ENCODE results near the gene CRB3. TPM values are rescaled to one million over a fixed set of nuclear protein-coding genes. Genes with fewer than 3 reads are reported as not detected.

CRB3 gene
- total RNA-seq, 3 donors from 2014 or later = 0.48 to 30.7 (median 24.6) TPM

DNA sequence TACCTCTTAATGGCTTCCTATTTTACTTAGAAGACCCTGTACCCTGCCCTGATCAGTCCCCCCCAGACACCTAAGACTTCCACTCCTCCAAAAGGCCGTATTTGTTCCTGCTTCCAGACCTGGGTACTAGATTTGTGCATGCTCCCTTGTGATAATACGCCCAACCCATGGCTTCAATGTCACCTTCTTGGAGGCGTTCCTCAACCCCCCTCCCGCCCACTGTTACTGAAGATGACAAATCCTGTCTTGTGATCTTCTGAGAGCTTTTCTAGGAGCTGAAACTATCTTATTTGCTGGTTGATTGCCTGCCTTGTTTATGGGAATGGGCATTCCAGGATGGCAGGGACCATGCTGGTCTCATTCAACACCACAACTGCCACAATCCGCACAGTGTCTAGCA is 13.9 kb upstream of the CRB3 start:
- no peak for DNase-seq (ENCODE audit: low spot score in 2 of 2)
- Histone ChIP-seq H3K4me1 (no peaks in the 10 kb centered on the region), H3K27ac (no peak overlapping the region), H3K27me3 (no peaks in the 10 kb centered on the region), H3K9me3 (peaks cover 10 to 12% of the 10 kb centered on the region in 2 donors), H3K36me3 (peaks cover 12% of the 10 kb centered on the region), H3K4me3 (no peak overlapping the region)
- TF ChIP-seq POLR2A (IDR thresholded peaks at IDR 0.05) = no peak
- TF ChIP-seq POLR2AphosphoS5 (IDR thresholded peaks at IDR 0.05) = no peak
- TF ChIP-seq, protein P1, sequence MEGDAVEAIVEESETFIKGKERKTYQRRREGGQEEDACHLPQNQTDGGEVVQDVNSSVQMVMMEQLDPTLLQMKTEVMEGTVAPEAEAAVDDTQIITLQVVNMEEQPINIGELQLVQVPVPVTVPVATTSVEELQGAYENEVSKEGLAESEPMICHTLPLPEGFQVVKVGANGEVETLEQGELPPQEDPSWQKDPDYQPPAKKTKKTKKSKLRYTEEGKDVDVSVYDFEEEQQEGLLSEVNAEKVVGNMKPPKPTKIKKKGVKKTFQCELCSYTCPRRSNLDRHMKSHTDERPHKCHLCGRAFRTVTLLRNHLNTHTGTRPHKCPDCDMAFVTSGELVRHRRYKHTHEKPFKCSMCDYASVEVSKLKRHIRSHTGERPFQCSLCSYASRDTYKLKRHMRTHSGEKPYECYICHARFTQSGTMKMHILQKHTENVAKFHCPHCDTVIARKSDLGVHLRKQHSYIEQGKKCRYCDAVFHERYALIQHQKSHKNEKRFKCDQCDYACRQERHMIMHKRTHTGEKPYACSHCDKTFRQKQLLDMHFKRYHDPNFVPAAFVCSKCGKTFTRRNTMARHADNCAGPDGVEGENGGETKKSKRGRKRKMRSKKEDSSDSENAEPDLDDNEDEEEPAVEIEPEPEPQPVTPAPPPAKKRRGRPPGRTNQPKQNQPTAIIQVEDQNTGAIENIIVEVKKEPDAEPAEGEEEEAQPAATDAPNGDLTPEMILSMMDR (IDR thresholded peaks at IDR 0.05) = no peak
- intact Hi-C loops (cut with DNase I; ENCODE audit: low total_unique reads) = no loop called here

DNA sequence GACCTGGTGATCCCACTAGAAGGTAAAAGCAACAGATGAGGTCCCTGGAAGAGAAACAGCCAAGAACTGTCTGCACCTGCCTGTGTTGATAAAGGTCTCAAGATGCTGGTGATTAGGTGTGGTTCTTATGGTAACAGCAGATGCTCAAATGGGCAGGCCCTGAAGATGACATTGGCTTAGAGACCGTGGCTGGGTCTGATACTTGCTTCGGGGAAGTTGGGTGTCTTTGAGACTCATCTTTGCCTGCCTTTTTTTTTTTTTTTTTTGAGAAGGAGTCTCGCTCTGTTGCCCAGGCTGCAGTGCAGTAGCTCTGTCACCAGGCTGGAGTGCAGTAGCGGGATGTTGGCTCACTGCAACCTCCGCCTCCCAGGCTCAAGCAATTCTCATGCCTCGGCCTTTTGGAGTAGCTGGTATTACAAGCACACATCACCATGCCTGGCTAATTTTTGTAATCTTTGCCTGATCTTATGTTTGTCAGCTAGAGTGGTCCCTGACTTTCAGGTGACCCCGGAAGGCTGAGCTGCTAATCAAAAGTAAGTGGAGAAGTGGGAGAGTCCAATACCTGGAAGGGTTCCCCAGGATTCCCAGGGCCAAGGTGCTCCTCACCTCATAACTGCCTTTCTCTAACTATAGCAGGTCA is 12.4 kb upstream of the CRB3 start:
- intact Hi-C loops (cut with DNase I; ENCODE audit: low total_unique reads) = no loop called here
- peaks cover 12% of the 10 kb centered on the region for H3K36me3 ChIP-seq
- TF ChIP-seq, protein P1 (IDR thresholded peaks at IDR 0.05) = no peak
- TF ChIP-seq POLR2AphosphoS5 (IDR thresholded peaks at IDR 0.05) (no peak), POLR2A (IDR thresholded peaks at IDR 0.05) (no peak)
- H3K4me1 ChIP-seq = no peaks in the 10 kb centered on the region
- no peak overlapping the region for H3K4me3 ChIP-seq
- H3K9me3 ChIP-seq = peaks cover 10 to 12% of the 10 kb centered on the region in 2 donors
- DNase-seq (ENCODE audit: low spot score in 2 of 2) = no peak
- no peaks in the 10 kb centered on the region for H3K27me3 ChIP-seq
- H3K27ac ChIP-seq = no peak overlapping the region

DNA sequence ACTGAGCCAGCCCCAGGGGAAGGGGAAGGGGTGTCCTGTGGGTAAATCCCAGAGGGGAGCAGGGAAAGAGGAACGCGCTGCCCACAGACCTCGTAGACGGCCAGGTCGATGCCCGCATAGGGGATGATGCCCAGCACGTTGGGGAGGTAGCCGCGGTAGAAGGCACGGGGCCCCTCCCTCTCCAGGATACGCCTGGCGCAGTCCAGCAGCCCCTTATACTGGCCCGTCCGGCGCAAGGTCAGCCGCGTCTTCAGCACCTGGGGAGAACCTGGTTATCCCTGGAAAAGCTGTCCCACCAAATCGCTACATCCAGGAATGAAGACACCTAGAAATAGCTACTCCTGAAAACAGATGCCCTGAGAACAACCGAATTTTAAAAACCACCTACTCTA is 11.9 kb upstream of the CRB3 start:
- Histone ChIP-seq H3K36me3 (peaks cover 12% of the 10 kb centered on the region), H3K4me3 (no peak overlapping the region), H3K27ac (no peak overlapping the region), H3K9me3 (peaks cover 10 to 12% of the 10 kb centered on the region in 2 donors), H3K4me1 (no peaks in the 10 kb centered on the region), H3K27me3 (no peaks in the 10 kb centered on the region)
- intact Hi-C loops (cut with DNase I; ENCODE audit: low total_unique reads) = no loop called here
- DNase-seq (ENCODE audit: low spot score in 2 of 2) = no peak
- TF ChIP-seq POLR2A (IDR thresholded peaks at IDR 0.05) (no peak), POLR2AphosphoS5 (IDR thresholded peaks at IDR 0.05) (no peak)
- TF ChIP-seq, protein P1 (IDR thresholded peaks at IDR 0.05) = no peak

DNA sequence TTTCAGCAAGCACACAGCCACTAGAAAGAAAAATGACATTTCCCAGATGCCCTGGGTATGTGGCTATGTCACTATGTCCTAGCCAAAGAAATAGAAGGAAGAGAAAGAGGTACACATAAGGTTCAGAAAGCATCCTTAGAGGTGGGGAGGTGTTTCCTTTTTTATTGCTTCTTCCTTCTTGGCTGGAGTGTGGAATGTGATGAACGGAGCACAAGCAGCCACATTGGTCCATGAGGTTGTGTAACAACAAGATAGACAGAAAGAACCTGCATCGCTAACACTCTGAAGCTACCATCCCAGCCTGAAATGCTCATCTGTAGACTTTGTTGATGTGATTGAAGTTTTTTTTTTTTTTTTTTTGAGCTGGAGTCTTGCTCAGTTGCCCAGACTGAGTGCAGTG is 11.2 kb upstream of the CRB3 start:
- no peak for TF ChIP-seq POLR2AphosphoS5 (IDR thresholded peaks at IDR 0.05)
- peaks cover 12% of the 10 kb centered on the region for H3K36me3 ChIP-seq
- intact Hi-C loops (cut with DNase I; ENCODE audit: low total_unique reads) = no loop called here

DNA sequence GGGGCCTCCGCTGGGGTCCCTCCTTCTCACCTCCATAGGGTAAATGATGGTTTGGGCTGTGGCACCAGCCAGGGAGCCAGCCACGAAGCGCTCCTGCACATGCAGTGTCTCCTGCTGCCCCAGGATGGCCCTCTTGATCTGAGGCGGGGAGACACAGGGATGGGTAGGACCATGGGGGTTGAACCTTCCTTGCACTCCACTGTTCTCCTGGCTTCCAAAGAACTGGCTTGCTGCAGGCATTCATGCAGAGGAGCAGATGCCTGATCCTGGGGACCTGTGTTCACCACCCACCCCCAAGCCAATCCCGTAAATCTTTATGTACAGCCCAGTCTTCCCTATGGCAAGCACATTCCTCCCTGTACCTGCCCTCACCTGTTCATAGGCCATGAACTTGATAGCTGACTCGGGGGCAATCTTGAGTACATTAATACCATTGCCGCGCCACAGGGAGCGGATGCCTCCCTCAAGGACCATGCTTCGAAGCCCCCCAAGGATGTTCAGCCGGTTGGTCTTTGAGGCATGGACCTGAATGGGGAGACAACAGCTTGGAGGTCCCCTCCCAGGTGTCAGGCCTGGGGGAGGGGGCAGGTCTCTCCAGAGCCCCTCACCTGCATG is 10.0 kb upstream of the CRB3 start:
- H3K36me3 ChIP-seq = peaks cover 12% of the 10 kb centered on the region
- H3K27ac ChIP-seq = no peak overlapping the region
- intact Hi-C loops (cut with DNase I; ENCODE audit: low total_unique reads) = no loop called here
- no peak for DNase-seq (ENCODE audit: low spot score in 2 of 2)
- TF ChIP-seq POLR2A (IDR thresholded peaks at IDR 0.05) (no peak), POLR2AphosphoS5 (IDR thresholded peaks at IDR 0.05) (no peak)
- TF ChIP-seq, protein P1 (IDR thresholded peaks at IDR 0.05) = no peak
- H3K4me3 ChIP-seq = no peak overlapping the region
- peaks cover 10 to 12% of the 10 kb centered on the region in 2 donors for H3K9me3 ChIP-seq
- H3K27me3 ChIP-seq = no peaks in the 10 kb centered on the region
- H3K4me1 ChIP-seq = peaks cover 0 to 4% of the 10 kb centered on the region in 2 donors

More for the DNA sequence above, 11.2 kb upstream of the CRB3 start:
- Histone ChIP-seq H3K9me3 (peaks cover 10 to 12% of the 10 kb centered on the region in 2 donors), H3K4me1 (no peaks in the 10 kb centered on the region), H3K27ac (no peak overlapping the region), H3K4me3 (no peak overlapping the region), H3K27me3 (no peaks in the 10 kb centered on the region)
- DNase-seq (ENCODE audit: low spot score in 2 of 2) = no peak
